ENCODE results near the gene FAM120C. TPM values are rescaled to one million over a fixed set of nuclear protein-coding genes. Genes with fewer than 3 reads are reported as not detected.

The FAM120C gene
- total and polyA plus RNA-seq, 10 of the 15 experiments (the other 5 are each of a cell fraction or from before 2014, with no cell fraction given): 1.3 to 9.8 (median 4.9) TPM

- intact Hi-C loops (cut with micrococcal nuclease; ENCODE audit: unreplicated experiment) (no loop called here), in situ Hi-C loops (cut with MboI) (no loop called here)
- Histone ChIP-seq H3K36me3 (ENCODE audit: control insufficient read depth in 2 of 2, insufficient read depth in 2 of 2, low read length in 1 of 2) (no peaks in the 10 kb centered on the region), H3K27me3 (replicated peaks in 1 of 2; ENCODE audit: control insufficient read depth in 2 of 2, insufficient read depth in 2 of 2, low read length in 1 of 2) (no peaks in the 10 kb centered on the region), H3K4me3 (peak overlapping the region; percentile 60), H3K27ac (ENCODE audit: control insufficient read depth, insufficient read depth) (no peak overlapping the region), H3K9ac (ENCODE audit: control insufficient read depth, insufficient read depth, low read length) (no peak overlapping the region; the same call in 1 of the 2 replicates), H3K79me2 (ENCODE audit: control insufficient read depth, insufficient read depth, low read length) (peaks cover 64% of the 10 kb centered on the region), H4K20me1 (ENCODE audit: control insufficient read depth, insufficient read depth) (no peaks in the 10 kb centered on the region; the same call in 1 of the 2 replicates), H3K4me2 (ENCODE audit: control insufficient read depth, insufficient read depth) (peak overlapping the region; percentile 49), H3K9me3 (replicated peaks; ENCODE audit: control insufficient read depth, insufficient read depth, low read length) (no peaks in the 10 kb centered on the region), H3K4me1 (ENCODE audit: control insufficient read depth, insufficient read depth, low read length) (no peaks in the 10 kb centered on the region), H2AFZ (ENCODE audit: control insufficient read depth, low read depth, low read length) (no peak overlapping the region)
- BruUV-seq (replicated peaks): no TSS peak
- no peak for FAIRE-seq
- ChIA-PET SMC1A (ENCODE audit: uncharacterized antibody, unreplicated experiment) (interaction anchor here (1.2 kb wide), 2 partner anchors 9 to 138 kb away, joined by 3 read pairs; no protein-coding TSS in a partner anchor), POLR2A (interaction anchor here (1.2 kb wide), 1 partner anchor 135 kb away, joined by 3 read pairs; no protein-coding TSS in a partner anchor), CTCF (interaction anchor here (1.4 to 1.9 kb wide), 2 partner anchors 17 to 138 kb away, joined by 4 to 5 read pairs; no protein-coding TSS in a partner anchor), RAD21 (ENCODE audit: unreplicated experiment) (no interaction called here)
- no peak for ATAC-seq
- WGBS (ENCODE audit: insufficient coverage, insufficient replicate concordance, low lambda C conversion rate, missing lambda C conversion rate): 10% methylated on average over 4 of the region's 4 CpGs
- DNase-seq (ENCODE audit: low read depth, low spot score): no peak
- no peak for TF ChIP-seq MYC (IDR thresholded peaks at IDR 0.05; ENCODE audit: insufficient read depth, insufficient read length, insufficient replicate concordance, low read length, severe bottlenecking)
- no peak for TF ChIP-seq RUNX3 (IDR thresholded peaks at IDR 0.05; ENCODE audit: low read length)
- no peak for TF ChIP-seq ZBTB4 (CRISPR knock-in tag; IDR thresholded peaks at IDR 0.05)
- no peak for TF ChIP-seq IRF3 (IDR thresholded peaks at IDR 0.05)
- TF ChIP-seq CBFB (IDR thresholded peaks at IDR 0.05; ENCODE audit: low read depth): no peak
- no peak for TF ChIP-seq E2F8 (IDR thresholded peaks at IDR 0.05; ENCODE audit: low read depth, partially characterized antibody)
- TF ChIP-seq CUX1 (IDR thresholded peaks at IDR 0.05; ENCODE audit: insufficient replicate concordance, low read depth, low read length): no peak
- TF ChIP-seq MLLT1 (IDR thresholded peaks at IDR 0.05): no peak
- TF ChIP-seq SP1 (IDR thresholded peaks at IDR 0.05; ENCODE audit: low read depth, low read length): no peak
These were observed 2.7 kb downstream of the FAM120C start for GRCh38 chrX:54180403-54180802.

Measured in GM12878 (cell line).